Measurements from ENCODE around the gene FAAP24.
"Not testable (repeated sequence)": the region's sequence is repeated elsewhere in the genome, so short reads cannot be mapped to it uniquely, and the experiment has no call there.

The FAAP24 gene

DNA sequence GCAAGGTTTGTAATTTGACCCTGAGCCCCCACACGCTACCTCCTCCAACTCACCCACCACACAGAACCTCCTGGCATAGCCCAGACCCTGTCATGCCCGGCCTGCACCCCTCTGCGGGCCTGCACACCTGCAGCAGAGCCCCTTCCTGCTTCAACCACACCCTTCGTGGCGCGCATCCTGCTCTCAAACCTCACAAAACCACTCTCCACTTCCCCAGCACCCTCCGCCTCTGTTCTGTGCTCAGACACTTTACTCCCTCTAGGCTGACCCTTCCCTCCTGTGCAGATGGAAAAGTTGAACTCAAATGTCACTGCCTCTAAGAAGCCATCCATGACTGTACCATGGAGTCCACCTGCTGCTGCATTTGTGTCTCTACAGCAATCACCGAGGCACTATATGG, 28.5 kb downstream of the FAAP24 start:
- peak; percentile 19 for DNase-seq

DNA sequence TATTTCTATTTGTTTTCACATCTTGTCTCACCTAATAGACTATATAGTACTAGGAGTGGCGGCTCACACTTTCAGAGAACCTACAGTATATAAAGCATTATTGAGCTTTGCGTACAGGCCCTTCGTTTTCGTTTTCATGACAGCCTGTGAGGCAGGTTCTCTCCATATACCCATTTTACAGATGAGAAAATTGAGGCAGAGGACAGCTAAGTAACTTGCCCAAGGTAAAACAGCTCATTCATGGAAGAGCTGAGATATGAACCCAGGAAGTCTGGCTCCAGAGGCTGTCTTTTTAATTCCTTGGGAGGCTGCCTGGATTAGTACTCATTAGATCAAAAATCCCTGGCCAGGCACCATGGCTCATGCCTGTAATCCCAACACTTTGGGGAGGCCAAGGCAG, 28.9 kb downstream of the FAAP24 start:
- DNase-seq: no peak

DNA sequence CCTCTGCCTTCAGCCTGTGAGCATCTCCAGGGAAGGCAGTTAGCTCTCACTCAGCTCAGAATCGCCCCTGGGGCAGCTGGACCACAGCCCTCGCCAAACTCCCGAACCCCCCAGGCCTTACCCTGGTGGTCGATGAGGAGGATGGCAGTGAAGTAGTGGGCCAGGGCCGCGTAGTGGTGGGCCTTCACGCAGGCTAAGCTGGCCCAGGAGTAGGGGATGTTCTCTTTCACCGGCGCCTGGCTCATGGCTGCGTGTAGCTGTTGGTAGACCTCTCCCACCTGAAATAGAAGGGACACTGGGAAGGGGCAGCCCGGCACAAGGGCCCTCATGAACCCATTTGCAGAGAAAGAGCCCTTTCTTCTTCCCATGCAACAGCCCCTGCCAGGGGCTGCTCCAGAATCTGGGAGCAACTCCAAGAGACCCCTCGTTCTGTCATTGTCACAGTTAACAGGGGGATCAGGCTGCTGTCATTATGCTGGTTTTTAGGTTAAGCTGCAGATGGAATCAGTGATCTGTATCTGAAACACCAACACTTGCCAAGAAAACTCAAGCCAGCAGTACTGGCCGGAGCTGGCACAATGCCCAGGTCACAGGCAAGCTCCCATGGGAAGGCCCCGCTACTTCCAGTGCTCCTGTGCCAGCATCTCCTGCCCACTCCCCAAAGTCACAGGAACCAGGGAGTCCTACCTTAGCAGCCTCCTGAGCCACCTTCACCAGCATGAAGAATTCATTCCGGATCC, 30.3 kb downstream of the FAAP24 start:
- DNase-seq: not testable (repeated sequence)

DNA sequence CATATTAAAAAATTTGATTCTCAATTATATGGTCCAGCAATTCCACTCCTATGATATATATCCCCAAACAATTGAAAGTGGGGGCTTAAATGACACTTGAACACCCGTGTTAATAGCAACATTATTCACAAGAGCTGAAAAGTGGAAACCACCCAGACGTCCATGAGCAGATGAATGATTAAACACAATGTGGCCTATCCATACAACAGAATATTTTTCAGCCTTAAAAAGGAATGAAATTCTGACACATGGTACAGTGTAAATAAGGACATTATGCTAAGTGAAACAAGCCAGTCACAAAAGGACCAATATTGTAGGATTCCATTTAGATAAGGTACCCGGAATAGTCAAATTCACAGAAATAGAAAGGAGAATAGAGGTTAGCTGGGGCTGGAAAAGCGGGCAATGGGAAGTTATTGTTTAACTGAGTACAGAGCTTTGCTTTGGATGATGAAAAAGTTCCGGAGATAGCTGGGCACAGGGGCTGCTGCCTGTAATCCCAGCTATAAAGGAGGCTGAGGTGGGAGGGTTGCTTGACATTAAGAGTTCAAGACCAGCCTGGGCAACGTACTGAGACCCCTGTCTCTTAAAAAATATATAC, 31.5 kb downstream of the FAAP24 start:
- not testable (repeated sequence) for DNase-seq

DNA sequence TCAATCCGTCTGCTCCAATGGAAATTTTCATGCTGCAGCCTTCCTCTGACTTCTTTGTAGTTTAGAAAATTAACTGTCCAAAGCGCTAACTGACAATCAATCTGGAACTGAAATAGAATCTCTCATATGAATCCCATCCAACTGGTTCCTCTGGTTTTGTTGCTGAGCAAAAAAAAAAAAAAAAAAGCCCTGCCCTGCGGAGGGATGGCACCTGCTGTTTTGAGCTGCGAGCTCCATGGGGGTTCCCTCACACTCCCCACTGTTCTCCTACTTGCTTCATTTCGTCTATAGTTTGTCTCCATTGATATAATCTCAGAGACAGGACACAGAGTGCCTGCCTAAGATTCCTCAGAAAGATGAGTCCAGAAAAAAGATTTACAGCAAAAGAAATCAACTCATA, 33.4 kb downstream of the FAAP24 start:
- DNase-seq: no peak

DNA sequence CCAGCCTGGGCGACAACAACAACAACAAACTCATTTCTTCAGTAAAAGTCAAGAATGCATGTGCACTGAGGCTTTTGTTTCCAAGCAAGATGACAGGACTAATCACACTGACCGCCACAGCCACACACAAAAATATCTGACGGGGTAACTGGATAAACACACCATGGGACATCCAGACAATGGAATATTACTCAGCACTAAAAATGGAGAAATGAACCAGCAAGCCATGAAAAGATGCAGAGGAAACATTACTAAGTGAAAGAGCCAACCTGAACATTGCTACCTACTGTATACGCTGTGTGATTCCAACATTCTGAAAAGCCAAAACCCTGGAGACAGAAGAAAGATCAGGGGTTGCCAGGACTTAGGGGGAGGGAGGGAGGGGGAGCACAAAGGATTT, 36.7 kb downstream of the FAAP24 start:
- no peak for DNase-seq

DNA sequence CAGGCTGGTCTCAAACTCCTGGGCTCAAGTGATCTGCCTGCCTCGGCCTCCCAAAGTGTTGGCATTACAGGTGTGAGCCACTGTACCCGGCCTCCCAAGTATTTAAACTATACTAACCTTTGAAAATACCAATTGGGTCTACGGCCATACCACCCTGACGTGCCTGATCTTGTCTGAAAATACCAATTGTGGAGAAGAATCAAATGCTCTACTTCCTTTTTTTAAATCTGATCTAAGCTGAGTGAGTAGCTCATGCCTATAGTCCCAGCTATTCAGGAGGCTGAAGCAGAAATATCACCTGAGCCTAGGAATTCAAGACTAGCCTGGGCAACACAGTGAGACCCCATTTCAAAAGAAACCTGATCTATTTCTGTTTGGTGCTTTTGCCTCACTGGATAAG, 38.8 kb downstream of the FAAP24 start:
- DNase-seq: not testable (repeated sequence)

DNA sequence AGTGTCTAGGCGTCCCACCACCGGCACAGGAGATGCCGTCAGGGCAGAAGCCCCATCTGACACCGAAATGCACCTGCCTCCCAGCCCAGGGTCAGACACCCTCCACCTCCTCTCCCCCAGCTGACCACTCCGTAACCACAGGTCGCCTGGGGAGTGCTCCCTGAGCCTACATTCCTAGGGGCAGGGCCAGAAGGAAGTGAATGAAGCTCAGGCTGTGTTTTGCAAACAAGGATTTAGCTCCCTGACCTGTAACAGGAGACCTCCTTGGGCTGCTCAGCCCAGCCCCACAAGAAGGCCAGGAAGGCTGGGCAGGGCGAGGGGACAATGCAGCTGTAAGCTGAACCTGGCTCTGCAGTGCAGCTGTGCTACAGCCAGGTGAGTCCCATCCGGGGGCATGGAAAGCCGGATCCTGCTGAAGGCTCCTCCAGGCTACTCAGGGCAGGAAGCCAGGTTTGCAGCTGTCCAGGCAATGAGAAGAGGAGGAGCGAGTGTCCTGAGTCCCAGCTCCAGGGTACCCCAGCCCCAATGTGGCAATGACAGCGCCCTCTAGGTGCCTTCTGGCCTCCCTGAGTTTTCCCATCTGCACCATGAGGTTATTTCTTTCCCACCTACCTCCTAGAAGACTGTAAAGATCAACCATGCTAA, 50.6 kb downstream of the FAAP24 start:
- no peak for DNase-seq

DNA sequence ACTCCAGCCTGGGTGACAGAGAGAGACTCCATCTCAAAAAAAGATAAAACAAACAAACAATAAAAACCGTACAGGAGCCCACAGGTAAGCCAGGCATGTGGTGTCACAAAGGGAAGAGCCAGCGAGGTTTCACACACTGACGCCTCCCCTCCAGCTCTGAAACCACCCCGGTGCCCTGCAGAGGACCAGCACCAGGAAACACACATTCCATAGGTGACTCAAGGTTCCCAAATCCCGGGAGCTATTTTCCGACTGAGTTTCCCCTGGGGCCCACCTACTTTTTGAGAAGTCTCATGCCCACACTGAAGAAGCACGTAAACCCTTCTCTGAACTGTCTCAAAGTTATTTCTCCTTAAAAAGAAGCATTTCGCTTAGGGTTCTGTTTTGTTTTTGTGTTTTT, 52.4 kb downstream of the FAAP24 start:
- DNase-seq: no peak

DNA sequence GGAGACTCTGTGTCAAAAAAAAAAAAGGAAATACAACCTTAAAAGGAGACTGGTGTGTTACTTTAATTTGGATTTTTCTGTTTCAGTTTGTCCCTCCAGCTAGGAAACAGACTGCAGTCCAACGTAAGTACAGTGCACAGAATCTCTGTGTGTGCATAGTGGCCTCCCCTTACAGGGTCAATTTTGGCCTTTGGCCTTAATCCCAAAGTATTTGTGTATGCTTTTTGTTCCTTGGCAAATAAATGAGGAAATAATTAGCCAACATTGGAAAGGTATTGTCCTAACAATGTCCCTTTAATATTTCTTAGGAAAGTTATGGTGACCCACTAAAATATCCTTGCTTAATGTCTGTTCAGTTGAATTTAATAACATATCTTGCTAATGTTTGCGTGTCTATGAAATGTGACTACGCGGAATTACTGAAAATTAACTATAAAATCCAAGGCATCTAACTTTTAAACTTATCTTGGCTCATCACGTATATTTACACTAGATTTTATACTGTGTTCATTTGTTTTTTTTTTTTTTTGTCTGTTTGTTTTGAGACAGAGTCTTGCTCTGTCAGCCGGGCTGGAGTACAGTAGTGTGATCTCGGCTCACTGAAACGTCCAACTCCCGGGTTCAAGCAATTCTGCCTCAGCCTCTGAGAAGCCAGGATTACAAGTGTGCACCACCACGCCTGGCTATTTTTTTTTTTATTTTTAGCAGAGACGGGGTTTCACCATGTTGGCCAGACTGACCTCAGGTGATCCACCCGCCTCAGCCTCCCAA, 53.6 kb downstream of the FAAP24 start:
- not testable (repeated sequence) for DNase-seq

DNA sequence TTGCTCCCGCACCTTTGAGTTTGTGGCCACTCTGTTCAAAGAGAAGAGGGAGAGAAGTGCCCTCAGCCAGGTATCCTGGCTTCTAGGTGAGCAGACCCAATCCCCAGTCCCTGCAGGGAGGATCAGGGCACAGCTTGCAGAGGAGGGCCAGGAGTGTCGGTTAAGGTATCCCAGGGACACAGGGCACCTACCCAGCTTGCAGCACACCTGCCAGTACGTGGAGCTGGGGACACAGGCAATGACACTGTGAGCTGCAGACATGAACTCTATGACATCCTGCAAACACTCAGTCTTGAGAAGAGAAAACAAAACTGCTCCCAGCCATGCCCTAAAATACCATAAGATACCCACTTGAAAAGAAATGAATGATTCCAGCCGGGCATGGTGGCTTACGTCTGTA, 54.6 kb downstream of the FAAP24 start:
- DNase-seq: not testable (repeated sequence)

Measured in CD4-positive, alpha-beta T cell treated with Interleukin-4 for 4 hours (primary cell).